ENCODE results near the gene INPP5K.
"Not testable (repeated sequence)": the region's sequence is repeated elsewhere in the genome, so short reads cannot be mapped to it uniquely, and the experiment has no call there.

INPP5K gene

GRCh38 chr17:1541367-1541904 is 25.0 kb upstream of the INPP5K start:
- no peak overlapping the region for H3K27ac ChIP-seq
- TF ChIP-seq, protein P1, sequence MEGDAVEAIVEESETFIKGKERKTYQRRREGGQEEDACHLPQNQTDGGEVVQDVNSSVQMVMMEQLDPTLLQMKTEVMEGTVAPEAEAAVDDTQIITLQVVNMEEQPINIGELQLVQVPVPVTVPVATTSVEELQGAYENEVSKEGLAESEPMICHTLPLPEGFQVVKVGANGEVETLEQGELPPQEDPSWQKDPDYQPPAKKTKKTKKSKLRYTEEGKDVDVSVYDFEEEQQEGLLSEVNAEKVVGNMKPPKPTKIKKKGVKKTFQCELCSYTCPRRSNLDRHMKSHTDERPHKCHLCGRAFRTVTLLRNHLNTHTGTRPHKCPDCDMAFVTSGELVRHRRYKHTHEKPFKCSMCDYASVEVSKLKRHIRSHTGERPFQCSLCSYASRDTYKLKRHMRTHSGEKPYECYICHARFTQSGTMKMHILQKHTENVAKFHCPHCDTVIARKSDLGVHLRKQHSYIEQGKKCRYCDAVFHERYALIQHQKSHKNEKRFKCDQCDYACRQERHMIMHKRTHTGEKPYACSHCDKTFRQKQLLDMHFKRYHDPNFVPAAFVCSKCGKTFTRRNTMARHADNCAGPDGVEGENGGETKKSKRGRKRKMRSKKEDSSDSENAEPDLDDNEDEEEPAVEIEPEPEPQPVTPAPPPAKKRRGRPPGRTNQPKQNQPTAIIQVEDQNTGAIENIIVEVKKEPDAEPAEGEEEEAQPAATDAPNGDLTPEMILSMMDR (IDR thresholded peaks at IDR 0.05): no peak
- TF ChIP-seq ZFX (IDR thresholded peaks at IDR 0.05; ENCODE audit: borderline replicate concordance): no peak

DNA sequence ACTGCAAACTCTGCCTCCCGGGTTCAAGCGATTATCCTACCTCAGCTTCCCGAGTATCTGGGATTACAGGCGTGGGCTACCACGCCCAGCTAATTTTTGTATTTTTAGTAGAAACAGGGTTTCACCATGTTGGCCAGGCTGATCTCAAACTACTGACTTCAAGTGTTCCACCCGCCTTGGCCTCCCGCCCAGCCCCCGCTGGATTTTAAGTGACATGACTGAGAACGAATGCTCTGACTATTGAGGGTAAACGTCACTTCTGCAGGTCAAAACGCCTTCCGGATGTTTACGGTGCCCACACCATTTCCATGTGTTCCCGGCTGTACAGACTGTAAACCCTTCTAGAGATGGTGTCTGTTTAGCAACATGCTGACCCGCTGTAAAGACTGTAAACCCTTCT is 23.4 kb upstream of the INPP5K start:
- TF ChIP-seq, protein P1 (IDR thresholded peaks at IDR 0.05): no peak
- TF ChIP-seq ZFX (IDR thresholded peaks at IDR 0.05; ENCODE audit: borderline replicate concordance): no peak
- H3K27ac ChIP-seq: no peak overlapping the region

DNA sequence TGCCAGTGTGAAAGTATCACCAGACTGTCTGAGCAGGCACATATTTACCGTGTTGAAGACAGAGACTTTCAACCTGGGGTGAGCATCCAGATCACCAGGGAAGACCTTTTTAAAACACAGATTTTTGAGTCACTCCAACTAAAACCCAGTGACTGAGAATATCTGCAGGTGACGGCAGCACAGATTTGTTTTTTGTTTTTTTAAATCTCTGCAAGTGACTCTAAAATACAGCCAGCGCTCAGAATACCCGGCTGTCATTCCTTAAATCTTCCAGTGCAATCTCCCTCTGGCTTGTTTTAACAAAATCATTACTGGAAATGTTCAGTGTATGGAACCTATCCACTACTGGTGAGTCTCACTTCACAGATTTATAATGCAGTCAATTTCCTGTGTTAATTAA is 19.3 kb upstream of the INPP5K start:
- TF ChIP-seq, protein P1 (IDR thresholded peaks at IDR 0.05): no peak
- no peak for TF ChIP-seq ZFX (IDR thresholded peaks at IDR 0.05; ENCODE audit: borderline replicate concordance)
- H3K27ac ChIP-seq: no peak overlapping the region

GRCh38 chr17:1533661-1534325 is 17.4 kb upstream of the INPP5K start:
- H3K27ac ChIP-seq: no peak overlapping the region
- TF ChIP-seq, protein P1 (IDR thresholded peaks at IDR 0.05): no peak
- TF ChIP-seq ZFX (IDR thresholded peaks at IDR 0.05; ENCODE audit: borderline replicate concordance): no peak

- TF ChIP-seq, protein P1 (IDR thresholded peaks at IDR 0.05): peak; percentile 43; the same call in 1 of the 2 replicates
- TF ChIP-seq ZFX (IDR thresholded peaks at IDR 0.05; ENCODE audit: borderline replicate concordance): no peak
Measured at GRCh38 chr17:1532836-1533602, 16.6 kb upstream of the INPP5K start.

GRCh38 chr17:1529863-1530262 is 13.5 kb upstream of the INPP5K start:
- TF ChIP-seq, protein P1 (IDR thresholded peaks at IDR 0.05): no peak
- no peak for TF ChIP-seq ZFX (IDR thresholded peaks at IDR 0.05; ENCODE audit: borderline replicate concordance)
- H3K27ac ChIP-seq: peak overlapping the region; percentile 44

More at GRCh38 chr17:1532836-1533602, 16.6 kb upstream of the INPP5K start:
- no peak overlapping the region for H3K27ac ChIP-seq

DNA sequence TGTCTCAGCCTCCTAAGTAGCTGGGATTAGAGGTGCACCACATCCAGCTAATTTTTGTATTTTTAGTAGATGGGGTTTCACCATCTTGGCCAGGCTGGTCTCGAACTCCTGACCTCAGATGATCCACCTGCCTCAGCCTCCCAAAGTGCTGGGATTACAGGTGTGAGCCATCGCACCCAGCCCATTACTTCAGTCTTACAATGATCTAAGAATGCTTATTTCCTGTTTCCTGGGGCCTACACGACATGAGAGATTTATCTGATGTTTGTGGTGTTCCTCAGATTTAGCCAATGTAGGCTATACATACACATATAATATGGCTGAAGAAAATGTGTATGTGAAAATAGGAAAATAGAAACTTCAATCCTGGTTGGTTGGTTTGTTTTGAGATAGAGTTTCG is 10.5 kb upstream of the INPP5K start:
- not testable (repeated sequence) for H3K27ac ChIP-seq
